Skeletal muscle tissue (tissue), 4 donors: ENCODE measurements around the gene NTNG1. TPM values are rescaled to one million over a fixed set of nuclear protein-coding genes. Genes with fewer than 3 reads are reported as not detected.

Experiments
- H3K27ac ChIP-seq: one replicate; pipeline ENCODE4 v1.7.0; 2013; ENCODE audit warnings: mild to moderate bottlenecking, low read depth, low read length, inconsistent platforms
- H3K27me3 ChIP-seq, 3 donors: one replicate each; pipeline ENCODE4 v1.7.0; 2013; ENCODE audit warnings: low read length in 3 of 3; ENCODE audit not compliant: control insufficient read depth in 3 of 3, insufficient read depth in 3 of 3
- H3K36me3 ChIP-seq, 3 donors: one replicate each; pipeline ENCODE4 v1.7.0; 2013; ENCODE audit warnings: low read length in 3 of 3; ENCODE audit not compliant: control insufficient read depth in 3 of 3, insufficient read depth in 3 of 3
- H3K4me1 ChIP-seq, 3 donors: one replicate each; pipeline ENCODE4 v1.7.0; 2013; ENCODE audit warnings: low read length in 3 of 3, mild to moderate bottlenecking in 3 of 3; ENCODE audit not compliant: control insufficient read depth in 3 of 3, insufficient read depth in 3 of 3
- H3K4me3 ChIP-seq, 3 donors: one replicate each; pipeline ENCODE4 v1.7.0; 2013; ENCODE audit warnings: low read length in 3 of 3
- H3K9ac ChIP-seq, 3 donors: one replicate each; pipeline ENCODE4 v1.7.0; 2013; ENCODE audit warnings: low read length in 3 of 3, mild to moderate bottlenecking in 3 of 3, moderate library complexity in 2 of 3, low read depth in 1 of 3
- H3K9me3 ChIP-seq, 3 donors: one replicate each; pipeline ENCODE4 v1.7.0; 2013; ENCODE audit warnings: low read length in 3 of 3; ENCODE audit not compliant: control insufficient read depth in 3 of 3
- total RNA-seq: library from RNA; depleted of rRNA; stranded (reverse); fragments of >200 nt; gene quantifications from one replicate; pipeline ENCODE4 v1.2.3, GENCODE V29; 2014
- donor health status: Osteomylitis.

NTNG1 gene
- total RNA-seq, 1 donor from 2014 or later, result 8.4 TPM

GRCh38 chr1:107294686-107295085 lies 153.8 kb downstream of the NTNG1 start:
- no peak overlapping the region for H3K27ac ChIP-seq
- no peaks in the 10 kb centered on the region for H3K36me3 ChIP-seq
- no peaks in the 10 kb centered on the region for H3K9me3 ChIP-seq
- no peak overlapping the region for H3K4me3 ChIP-seq
- no peaks in the 10 kb centered on the region for H3K4me1 ChIP-seq
- no peak overlapping the region for H3K9ac ChIP-seq
- H3K27me3 ChIP-seq, result no peaks in the 10 kb centered on the region

- H3K4me3 ChIP-seq, result no peak overlapping the region
- no peaks in the 10 kb centered on the region for H3K27me3 ChIP-seq
- H3K4me1 ChIP-seq, result no peaks in the 10 kb centered on the region
- no peaks in the 10 kb centered on the region for H3K36me3 ChIP-seq
- H3K27ac ChIP-seq, result no peak overlapping the region
- no peaks in the 10 kb centered on the region for H3K9me3 ChIP-seq
- H3K9ac ChIP-seq, result no peak overlapping the region
Observed at GRCh38 chr1:107297681-107298080, 156.8 kb downstream of the NTNG1 start.

GRCh38 chr1:107298526-107298925 lies 157.7 kb downstream of the NTNG1 start:
- Histone ChIP-seq H3K27ac (no peak overlapping the region), H3K9ac (no peak overlapping the region), H3K4me3 (no peak overlapping the region), H3K27me3 (no peaks in the 10 kb centered on the region), H3K9me3 (no peaks in the 10 kb centered on the region), H3K4me1 (no peaks in the 10 kb centered on the region), H3K36me3 (no peaks in the 10 kb centered on the region)

GRCh38 chr1:107299521-107299920 lies 158.7 kb downstream of the NTNG1 start:
- H3K4me1 ChIP-seq, result no peaks in the 10 kb centered on the region
- no peak overlapping the region for H3K4me3 ChIP-seq
- H3K9me3 ChIP-seq, result no peaks in the 10 kb centered on the region
- H3K9ac ChIP-seq, result no peak overlapping the region
- H3K27me3 ChIP-seq, result no peaks in the 10 kb centered on the region
- no peak overlapping the region for H3K27ac ChIP-seq
- H3K36me3 ChIP-seq, result no peaks in the 10 kb centered on the region

- Histone ChIP-seq H3K9ac (no peak overlapping the region), H3K36me3 (no peaks in the 10 kb centered on the region), H3K4me3 (no peak overlapping the region), H3K4me1 (no peaks in the 10 kb centered on the region), H3K27me3 (no peaks in the 10 kb centered on the region), H3K27ac (no peak overlapping the region), H3K9me3 (no peaks in the 10 kb centered on the region)
Observed at GRCh38 chr1:107309962-107310361, 169.1 kb downstream of the NTNG1 start.

GRCh38 chr1:107315652-107316051 lies 174.8 kb downstream of the NTNG1 start:
- H3K27ac ChIP-seq, result no peak overlapping the region
- H3K36me3 ChIP-seq, result no peaks in the 10 kb centered on the region
- H3K27me3 ChIP-seq, result no peaks in the 10 kb centered on the region
- H3K9me3 ChIP-seq, result no peaks in the 10 kb centered on the region
- H3K4me1 ChIP-seq, result no peaks in the 10 kb centered on the region
- H3K9ac ChIP-seq, result no peak overlapping the region
- no peak overlapping the region for H3K4me3 ChIP-seq

GRCh38 chr1:107318932-107319331 lies 178.1 kb downstream of the NTNG1 start:
- Histone ChIP-seq H3K9me3 (no peaks in the 10 kb centered on the region), H3K4me3 (no peak overlapping the region), H3K27me3 (no peaks in the 10 kb centered on the region), H3K9ac (no peak overlapping the region), H3K27ac (no peak overlapping the region), H3K36me3 (no peaks in the 10 kb centered on the region), H3K4me1 (no peaks in the 10 kb centered on the region)

GRCh38 chr1:107323784-107324183 lies 182.9 kb downstream of the NTNG1 start:
- Histone ChIP-seq H3K9me3 (no peaks in the 10 kb centered on the region), H3K27ac (no peak overlapping the region), H3K9ac (no peak overlapping the region), H3K4me1 (no peaks in the 10 kb centered on the region), H3K4me3 (no peak overlapping the region), H3K27me3 (no peaks in the 10 kb centered on the region), H3K36me3 (no peaks in the 10 kb centered on the region)

GRCh38 chr1:107326824-107327445 lies 186.1 kb downstream of the NTNG1 start:
- no peaks in the 10 kb centered on the region for H3K4me1 ChIP-seq
- H3K4me3 ChIP-seq, result no peak overlapping the region
- H3K27ac ChIP-seq, result no peak overlapping the region
- no peaks in the 10 kb centered on the region for H3K36me3 ChIP-seq
- H3K9ac ChIP-seq, result no peak overlapping the region
- H3K27me3 ChIP-seq, result no peaks in the 10 kb centered on the region
- H3K9me3 ChIP-seq, result no peaks in the 10 kb centered on the region

- Histone ChIP-seq H3K9ac (no peak overlapping the region), H3K27ac (no peak overlapping the region), H3K36me3 (no peaks in the 10 kb centered on the region), H3K9me3 (no peaks in the 10 kb centered on the region), H3K27me3 (no peaks in the 10 kb centered on the region), H3K4me1 (no peaks in the 10 kb centered on the region), H3K4me3 (no peak overlapping the region)
Observed at GRCh38 chr1:107327446-107327845, 186.6 kb downstream of the NTNG1 start.
